IPS-15b (cell line): ENCODE data around the gene FAM151A.

Experiments used
- H3K27me3 ChIP-seq: one replicate; pipeline ENCODE4 v1.6.1; 2013; ENCODE audit warnings: low read length; ENCODE audit not compliant: control insufficient read depth, insufficient read depth
- H3K36me3 ChIP-seq: one replicate; pipeline ENCODE4 v1.6.1; 2013; ENCODE audit warnings: low read length; ENCODE audit not compliant: control insufficient read depth, insufficient read depth
- H3K4me1 ChIP-seq: one replicate; pipeline ENCODE4 v1.6.1; 2013; ENCODE audit warnings: mild to moderate bottlenecking, low read length; ENCODE audit not compliant: control insufficient read depth, insufficient read depth
- H3K4me3 ChIP-seq: one replicate; pipeline ENCODE4 v1.5.1; 2013; ENCODE audit warnings: low read depth, low read length
- H3K9ac ChIP-seq: one replicate; pipeline ENCODE4 v1.6.1; 2013; ENCODE audit warnings: low read depth, mild to moderate bottlenecking, low read length
- H3K9me3 ChIP-seq: one replicate; pipeline ENCODE4 v1.6.1; 2013; ENCODE audit warnings: mild to moderate bottlenecking, low read length; ENCODE audit not compliant: control insufficient read depth, insufficient read depth

Gene FAM151A

GRCh38 chr1:54624466-54625464 lies 1.4 kb upstream of the FAM151A start:
- Histone ChIP-seq H3K9me3 (no peaks in the 10 kb centered on the region), H3K4me1 (no peaks in the 10 kb centered on the region), H3K4me3 (no peak overlapping the region), H3K9ac (no peak overlapping the region), H3K36me3 (no peaks in the 10 kb centered on the region), H3K27me3 (no peaks in the 10 kb centered on the region)

- no peaks in the 10 kb centered on the region for H3K9me3 ChIP-seq
- H3K9ac ChIP-seq, result no peak overlapping the region
- H3K36me3 ChIP-seq, result no peaks in the 10 kb centered on the region
- no peaks in the 10 kb centered on the region for H3K4me1 ChIP-seq
- no peaks in the 10 kb centered on the region for H3K27me3 ChIP-seq
- no peak overlapping the region for H3K4me3 ChIP-seq
Measured at GRCh38 chr1:54619749-54620148, 3.6 kb downstream of the FAM151A start.

GRCh38 chr1:54615531-54616279 lies 7.6 kb downstream of the FAM151A start:
- Histone ChIP-seq H3K27me3 (no peaks in the 10 kb centered on the region), H3K4me3 (no peak overlapping the region), H3K4me1 (no peaks in the 10 kb centered on the region), H3K36me3 (no peaks in the 10 kb centered on the region), H3K9me3 (no peaks in the 10 kb centered on the region), H3K9ac (no peak overlapping the region)

- Histone ChIP-seq H3K4me1 (no peaks in the 10 kb centered on the region), H3K9me3 (no peaks in the 10 kb centered on the region), H3K9ac (no peak overlapping the region), H3K4me3 (no peak overlapping the region), H3K27me3 (no peaks in the 10 kb centered on the region), H3K36me3 (no peaks in the 10 kb centered on the region)
Measured at GRCh38 chr1:54614563-54614962, 8.8 kb downstream of the FAM151A start.

GRCh38 chr1:54614024-54614423 lies 9.3 kb downstream of the FAM151A start:
- H3K36me3 ChIP-seq, result peaks cover 3% of the 10 kb centered on the region
- no peaks in the 10 kb centered on the region for H3K27me3 ChIP-seq
- no peak overlapping the region for H3K4me3 ChIP-seq
- H3K9ac ChIP-seq, result no peak overlapping the region
- H3K4me1 ChIP-seq, result no peaks in the 10 kb centered on the region
- no peaks in the 10 kb centered on the region for H3K9me3 ChIP-seq

- no peaks in the 10 kb centered on the region for H3K9me3 ChIP-seq
- H3K36me3 ChIP-seq, result peaks cover 3% of the 10 kb centered on the region
- no peaks in the 10 kb centered on the region for H3K27me3 ChIP-seq
- no peak overlapping the region for H3K9ac ChIP-seq
- no peaks in the 10 kb centered on the region for H3K4me1 ChIP-seq
- H3K4me3 ChIP-seq, result no peak overlapping the region
Measured at GRCh38 chr1:54611621-54612020, 11.7 kb downstream of the FAM151A start.

- Histone ChIP-seq H3K4me3 (no peak overlapping the region), H3K9me3 (no peaks in the 10 kb centered on the region), H3K9ac (no peak overlapping the region), H3K4me1 (no peaks in the 10 kb centered on the region), H3K27me3 (no peaks in the 10 kb centered on the region), H3K36me3 (peaks cover 3% of the 10 kb centered on the region)
Measured at GRCh38 chr1:54610601-54611580, 12.4 kb downstream of the FAM151A start.

- Histone ChIP-seq H3K36me3 (peaks cover 3% of the 10 kb centered on the region), H3K4me3 (no peak overlapping the region), H3K9me3 (no peaks in the 10 kb centered on the region), H3K27me3 (no peaks in the 10 kb centered on the region), H3K4me1 (no peaks in the 10 kb centered on the region), H3K9ac (no peak overlapping the region)
Measured at GRCh38 chr1:54610048-54610447, 13.3 kb downstream of the FAM151A start.

GRCh38 chr1:54609301-54609921 lies 13.9 kb downstream of the FAM151A start:
- Histone ChIP-seq H3K9ac (no peak overlapping the region), H3K9me3 (no peaks in the 10 kb centered on the region), H3K27me3 (no peaks in the 10 kb centered on the region), H3K4me3 (no peak overlapping the region), H3K4me1 (no peaks in the 10 kb centered on the region), H3K36me3 (peaks cover 3% of the 10 kb centered on the region)

- Histone ChIP-seq H3K4me3 (no peak overlapping the region), H3K4me1 (no peaks in the 10 kb centered on the region), H3K9me3 (no peaks in the 10 kb centered on the region), H3K9ac (no peak overlapping the region), H3K36me3 (peaks cover 6% of the 10 kb centered on the region), H3K27me3 (no peaks in the 10 kb centered on the region)
Measured at GRCh38 chr1:54608566-54609230, 14.6 kb downstream of the FAM151A start.
